A172 (cell line): Measurements from ENCODE around the gene CCDC78. TPM values are rescaled to one million over a fixed set of nuclear protein-coding genes. Genes with fewer than 3 reads are reported as not detected.
A peak's percentile ranks its signal among the peaks of the same experiment; 100 is the strongest.

Experiments used
- DNase-seq: peaks from one replicate; pipeline ENCODE4 v3.0.0-alpha.2; 2015; ENCODE audit warnings: low spot score
- total RNA-seq: library from RNA; depleted of rRNA; stranded (reverse); fragments of >200 nt; shearing (Covaris generic); gene quantifications from 2 replicates; pipeline ENCODE4 v1.2.3, GENCODE V29; 2014

CCDC78 gene
- total RNA-seq, 1 experiment from 2014 or later, result 2.1 TPM

- DNase-seq, result peak; percentile 79
These were observed 14.5 kb downstream of the CCDC78 start for GRCh38 chr16:711548-712320.

- no peak for DNase-seq
These were observed 15.2 kb downstream of the CCDC78 start for GRCh38 chr16:711084-711483.

GRCh38 chr16:710500-711075 lies 15.7 kb downstream of the CCDC78 start:
- DNase-seq, result no peak

- DNase-seq, result peak; percentile 92
These were observed 16.4 kb downstream of the CCDC78 start for GRCh38 chr16:709566-710499.

- no peak for DNase-seq
These were observed 17.3 kb downstream of the CCDC78 start for GRCh38 chr16:708959-709358.

GRCh38 chr16:708019-708418 lies 18.2 kb downstream of the CCDC78 start:
- DNase-seq, result no peak

GRCh38 chr16:707062-707538 lies 19.1 kb downstream of the CCDC78 start:
- DNase-seq, result no peak

GRCh38 chr16:706189-707061 lies 19.8 kb downstream of the CCDC78 start:
- no peak for DNase-seq

GRCh38 chr16:705431-706188 lies 20.6 kb downstream of the CCDC78 start, which contains the start of gene FBXL16:
TSS of gene FBXL16 (minus strand) at chr16:705801. CDS start at chr16:697405, 8,396 bp downstream.
- DNase-seq, result no peak

- DNase-seq, result no peak
These were observed 21.5 kb downstream of the CCDC78 start for GRCh38 chr16:704552-705380.

GRCh38 chr16:704047-704446 lies 22.2 kb downstream of the CCDC78 start:
- DNase-seq, result no peak

- DNase-seq, result no peak
These were observed 22.8 kb downstream of the CCDC78 start for GRCh38 chr16:703406-703805.

GRCh38 chr16:702341-702740 lies 23.9 kb downstream of the CCDC78 start:
- no peak for DNase-seq

- DNase-seq, result no peak
These were observed 25.3 kb downstream of the CCDC78 start for GRCh38 chr16:700684-701584.

GRCh38 chr16:698911-699671 lies 27.2 kb downstream of the CCDC78 start:
- no peak for DNase-seq

- no peak for DNase-seq
These were observed 30.7 kb downstream of the CCDC78 start for GRCh38 chr16:695355-696089.

GRCh38 chr16:694863-695354 lies 31.3 kb downstream of the CCDC78 start:
- no peak for DNase-seq
